HG03097 (cell line): ENCODE results near the gene LINGO3.
"Not testable (repeated sequence)": the region's sequence is repeated elsewhere in the genome, so short reads cannot be mapped to it uniquely, and the experiment has no call there.

Source experiments
- ATAC-seq: cut with Tn5 transposase; IDR thresholded peaks from one replicate; pipeline ENCODE4 v1.9.1; 2021; ENCODE audit not compliant: unreplicated experiment, low FRiP score

LINGO3 gene

DNA sequence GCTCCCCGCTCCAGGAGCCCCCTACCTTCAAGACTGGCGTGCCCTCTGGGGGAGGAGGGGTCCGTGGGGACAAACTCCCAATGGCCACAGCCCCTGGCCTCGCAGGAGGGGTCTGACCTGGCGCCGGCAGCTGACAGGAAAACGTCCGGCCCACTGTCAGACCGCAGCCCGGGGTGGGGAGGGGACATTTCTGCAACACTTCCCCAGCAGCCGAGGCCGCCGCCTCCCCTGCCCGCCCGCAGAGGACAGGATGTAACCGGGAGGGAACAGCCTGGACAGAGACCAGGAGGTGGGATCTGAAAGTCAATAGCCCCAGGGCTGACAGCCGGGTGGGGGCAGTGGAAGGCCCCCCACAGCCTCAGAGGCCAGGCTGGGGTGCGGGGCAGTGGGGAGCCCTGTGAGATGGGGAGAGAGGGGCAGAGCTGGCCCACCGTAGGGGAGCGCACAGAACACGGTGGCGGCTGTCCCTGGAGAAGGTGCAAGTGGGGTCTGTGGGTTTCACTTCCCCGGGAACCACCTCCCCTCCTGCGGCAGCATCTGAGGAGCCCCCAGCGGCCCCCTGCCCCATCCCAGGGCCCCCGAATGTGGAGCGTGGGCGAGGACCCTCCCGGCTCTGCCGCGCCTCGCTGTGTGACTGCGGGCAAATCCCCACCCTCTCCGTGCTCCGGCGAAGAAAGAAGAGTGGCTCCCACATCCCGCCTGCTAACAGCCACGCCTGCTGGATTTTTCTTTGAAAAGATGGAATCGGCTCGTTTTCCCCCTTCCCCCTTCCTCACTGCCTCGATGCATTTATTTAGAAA, 25.7 kb downstream of the LINGO3 start, which contains the start of gene PEAK3:
Gene PEAK3 (minus strand): TSS at position 114 of the 800 bp plus-strand sequence. CDS start 1,244 bp downstream, outside the sequence.
- ATAC-seq = no peak

GRCh38 chr19:2281265-2282061, 26.5 kb downstream of the LINGO3 start:
- not testable (repeated sequence) for ATAC-seq

DNA sequence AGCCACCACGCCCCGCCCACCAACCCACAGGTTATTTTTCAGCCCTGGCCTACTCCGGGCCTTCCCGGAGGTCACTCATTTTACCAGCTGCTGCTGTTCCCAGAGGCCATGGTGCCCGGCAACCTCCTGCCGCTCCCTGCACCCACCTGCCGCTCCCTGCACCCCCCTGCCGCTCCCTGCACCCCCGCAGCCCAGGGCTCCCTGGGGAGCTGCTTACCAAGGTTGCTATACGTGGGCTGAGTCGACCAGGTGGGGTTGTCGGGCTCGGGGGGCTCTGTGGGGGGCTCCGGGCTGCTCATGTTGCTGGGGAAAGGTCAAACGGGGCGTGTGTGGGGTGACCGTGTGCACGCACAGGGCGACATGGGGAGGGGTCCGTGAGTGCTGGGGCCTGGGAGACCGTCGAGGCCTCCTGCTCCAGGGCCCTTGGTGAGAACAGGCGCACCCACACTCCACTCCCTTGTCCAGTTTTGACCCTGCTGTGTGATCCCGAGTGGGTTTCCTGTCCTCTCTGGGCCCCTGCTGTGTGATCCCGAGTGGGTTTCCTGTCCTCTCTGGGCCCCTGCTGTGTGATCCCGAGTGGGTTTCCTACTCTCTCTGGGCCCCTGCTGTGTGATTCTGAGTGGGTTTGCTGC, 27.2 kb downstream of the LINGO3 start:
- no peak for ATAC-seq

- ATAC-seq = no peak
These were observed 29.3 kb downstream of the LINGO3 start for GRCh38 chr19:2278459-2279158.

DNA sequence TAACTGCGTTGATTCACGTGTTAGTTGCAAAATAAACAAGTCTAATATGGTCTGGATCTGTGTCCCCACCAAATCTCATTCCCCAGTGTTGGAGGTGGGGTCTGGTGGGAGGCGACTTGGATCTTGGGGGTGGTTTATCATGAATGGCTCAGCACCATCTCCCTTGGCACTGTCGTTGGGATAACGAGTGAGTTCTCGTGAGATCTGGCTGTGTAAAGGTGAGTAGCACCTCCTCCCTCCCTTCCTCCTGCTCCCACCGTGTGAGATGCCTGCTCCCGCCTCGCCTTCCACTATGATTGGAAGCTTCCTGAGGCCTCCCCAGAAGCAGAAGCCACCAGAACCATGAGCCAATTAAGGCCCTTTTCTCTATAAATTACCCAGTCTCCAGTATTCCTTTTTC, 30.8 kb downstream of the LINGO3 start:
- no peak for ATAC-seq

- no peak for ATAC-seq
These were observed 31.4 kb downstream of the LINGO3 start for GRCh38 chr19:2276429-2276986.

DNA sequence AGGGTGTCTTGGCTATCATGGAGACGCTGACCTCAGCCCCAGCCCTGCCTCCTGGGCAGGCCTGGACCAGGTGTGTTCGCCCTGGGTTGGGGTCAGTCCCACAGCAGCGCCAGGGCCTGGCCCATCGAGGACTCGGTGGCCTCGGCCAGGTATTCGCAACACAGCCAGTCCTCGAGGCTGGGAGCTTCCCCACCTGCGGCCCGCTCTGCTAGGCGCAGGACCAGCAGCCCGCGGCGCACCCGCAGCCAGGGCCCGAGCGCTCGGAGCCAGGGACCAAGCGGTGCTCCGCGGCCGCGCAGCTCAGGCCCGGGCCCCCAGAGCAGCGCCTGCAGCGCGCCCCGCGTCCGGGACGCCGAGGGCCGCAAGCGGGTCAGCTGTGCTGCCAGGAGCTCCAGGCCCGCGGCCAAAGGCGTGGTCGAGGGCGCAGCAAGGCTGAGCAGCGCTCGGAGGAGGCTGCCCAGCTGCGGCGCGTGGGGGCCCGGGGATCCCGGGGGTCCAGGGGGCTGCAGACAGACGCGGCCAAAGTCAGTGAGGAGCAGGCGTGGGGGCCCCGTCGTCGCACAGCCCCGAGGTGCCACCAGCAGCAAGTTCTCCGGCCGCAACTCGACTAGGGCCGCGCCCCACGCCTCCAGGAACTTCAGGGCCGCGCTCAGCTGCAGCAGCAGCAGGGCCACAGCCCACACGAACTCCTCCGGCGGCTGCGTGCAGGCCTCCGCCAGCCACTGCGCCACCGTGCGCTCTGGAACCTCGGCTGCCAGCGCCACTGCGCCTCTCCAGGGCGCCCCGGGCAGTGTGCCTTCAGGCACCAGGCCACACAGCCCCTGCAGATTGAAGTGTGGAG, 32.1 kb downstream of the LINGO3 start:
- no peak for ATAC-seq

DNA sequence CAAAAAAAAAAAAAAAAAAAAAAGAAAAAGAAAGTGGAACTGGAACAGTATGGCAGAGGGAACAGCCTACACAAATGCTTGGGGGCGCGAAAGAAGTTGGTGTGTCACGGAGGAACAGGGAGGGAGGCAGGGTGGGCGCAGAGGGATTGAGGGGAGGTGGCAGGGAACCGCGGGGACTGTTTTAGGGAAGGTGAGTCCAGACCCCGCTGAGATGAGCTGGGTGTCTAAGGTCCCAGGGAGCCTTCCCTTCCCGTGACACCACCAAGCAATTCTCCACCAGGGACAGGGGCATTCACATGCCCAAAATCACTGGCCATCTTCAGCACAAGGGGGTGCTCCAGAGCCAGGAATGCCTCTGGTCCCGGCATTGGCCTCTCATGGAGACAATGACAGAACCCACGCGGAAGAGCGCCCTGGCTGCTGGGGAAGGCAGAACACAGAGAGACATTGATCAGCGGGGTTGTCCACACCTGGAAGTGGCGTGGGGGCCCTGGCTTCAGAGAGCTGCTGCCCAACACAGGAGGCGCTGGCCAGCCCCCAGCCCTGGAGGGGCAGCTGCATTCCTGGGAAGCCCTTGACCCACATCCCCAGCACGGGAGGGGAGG, 32.9 kb downstream of the LINGO3 start:
- no peak for ATAC-seq

GRCh38 chr19:2274185-2274711, 33.7 kb downstream of the LINGO3 start:
- ATAC-seq = no peak

GRCh38 chr19:2273356-2274184, 34.4 kb downstream of the LINGO3 start:
- no peak for ATAC-seq

GRCh38 chr19:2271234-2272103, 36.5 kb downstream of the LINGO3 start:
- ATAC-seq = no peak

DNA sequence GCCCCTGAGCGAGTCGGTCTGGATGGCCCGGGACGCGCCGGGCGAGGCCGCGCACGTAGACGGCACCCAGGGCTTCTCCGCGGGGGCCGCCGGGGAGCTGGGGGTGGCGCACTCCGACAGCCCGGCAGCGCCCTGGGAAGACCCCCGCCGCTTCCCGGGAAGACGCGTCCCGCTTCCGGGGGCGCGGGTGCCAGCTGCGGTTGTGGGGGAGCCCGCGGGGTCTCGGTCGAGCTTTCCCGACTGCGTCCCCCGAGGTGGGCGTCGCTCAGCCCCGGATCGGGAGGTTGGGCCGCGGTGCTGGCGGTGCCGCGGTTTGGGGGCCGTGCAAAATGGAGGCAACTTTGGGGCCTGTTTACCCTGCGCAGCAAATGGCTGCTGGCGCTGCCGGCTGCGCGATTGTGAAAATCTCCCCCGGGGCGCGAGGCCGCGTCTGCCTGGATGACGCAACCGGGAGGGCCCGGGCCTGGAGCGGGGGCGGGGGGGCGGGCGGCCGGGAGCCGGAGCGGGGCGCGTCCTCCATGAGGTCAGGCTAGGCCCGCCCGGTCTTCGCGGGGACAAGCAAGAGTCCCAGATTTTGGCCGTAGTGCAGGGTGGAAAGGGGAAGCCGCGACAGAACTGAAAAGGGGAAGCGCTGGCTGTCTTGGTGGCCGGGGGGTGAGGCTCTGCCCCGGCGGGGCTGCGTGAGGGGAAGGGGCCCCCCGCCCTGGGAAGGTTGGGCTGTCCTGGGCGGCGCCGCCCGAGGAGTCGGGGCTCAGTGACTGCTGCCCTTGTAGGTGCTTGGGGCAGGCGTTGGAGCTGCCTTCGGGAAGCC, 37.3 kb downstream of the LINGO3 start:
- ATAC-seq = no peak

DNA sequence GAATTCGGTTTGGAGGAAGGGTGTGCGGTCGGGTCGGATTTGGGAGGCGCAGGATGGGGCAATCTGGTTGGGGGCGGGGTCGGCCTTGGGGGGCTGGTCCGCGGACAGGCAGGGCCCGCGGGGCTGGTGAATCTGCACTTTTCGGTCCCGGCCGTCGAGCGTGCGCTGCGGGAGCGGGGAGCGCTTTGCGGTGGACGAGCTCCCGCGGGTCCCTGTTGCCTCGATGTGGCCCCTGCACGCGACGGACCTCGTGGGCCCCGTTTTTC, 37.9 kb downstream of the LINGO3 start:
- ATAC-seq = no peak

GRCh38 chr19:2269244-2270156, 38.5 kb downstream of the LINGO3 start:
- peak; percentile 65 for ATAC-seq

DNA sequence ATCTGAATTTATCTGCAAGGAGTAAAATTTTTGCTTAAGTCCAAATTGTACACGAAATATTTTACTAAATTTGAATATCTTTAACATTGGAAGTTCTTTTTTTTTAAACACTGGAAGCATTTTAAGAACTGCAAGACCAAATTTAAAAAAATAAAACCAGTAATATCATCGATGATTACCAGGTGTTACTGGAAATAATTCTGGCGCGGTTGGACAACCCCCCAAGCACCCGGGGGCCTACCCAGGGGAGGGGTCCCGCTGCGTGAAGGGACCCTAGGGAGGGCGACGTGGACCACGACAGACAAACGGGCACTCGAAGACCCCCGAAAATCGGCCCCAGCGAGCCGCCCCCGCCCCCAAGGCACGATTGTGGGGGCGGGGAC, 39.1 kb downstream of the LINGO3 start:
- ATAC-seq = no peak

DNA sequence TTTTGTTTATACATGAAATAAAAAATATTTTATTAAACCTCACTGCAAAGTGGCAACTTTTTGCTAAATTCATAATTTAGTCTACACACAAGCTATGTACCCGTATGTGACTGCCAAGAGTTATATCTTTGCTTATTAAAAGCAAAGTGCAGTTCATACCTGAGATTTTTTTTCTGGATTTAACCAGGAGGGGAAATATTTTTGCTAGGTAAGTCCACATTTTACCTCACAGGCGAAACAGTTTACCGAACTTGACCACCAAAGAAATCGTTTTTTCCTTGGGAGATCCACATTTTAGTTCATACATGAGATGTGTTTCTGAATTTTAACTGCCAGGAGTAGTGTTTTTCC, 39.5 kb downstream of the LINGO3 start:
- no peak for ATAC-seq
